NAMALWA (cell line): Measurements from ENCODE around the gene ISLR2.

ENCODE experiments used
- DNase-seq: peaks from one replicate; pipeline ENCODE4 v3.0.0-alpha.2; 2015; ENCODE audit warnings: low spot score

Gene ISLR2

GRCh38 chr15:74176262-74177214 lies 46.2 kb downstream of the ISLR2 start:
- DNase-seq = no peak

- no peak for DNase-seq
Observed at GRCh38 chr15:74178326-74179100, 48.1 kb downstream of the ISLR2 start.

GRCh38 chr15:74179101-74179841 lies 48.9 kb downstream of the ISLR2 start:
- DNase-seq = no peak

GRCh38 chr15:74179983-74180880 lies 49.8 kb downstream of the ISLR2 start:
- no peak for DNase-seq

- DNase-seq = no peak
Observed at GRCh38 chr15:74180881-74181602, 50.7 kb downstream of the ISLR2 start.

- no peak for DNase-seq
Observed at GRCh38 chr15:74182131-74182530, 51.7 kb downstream of the ISLR2 start.

- no peak for DNase-seq
Observed at GRCh38 chr15:74184582-74185091, 54.3 kb downstream of the ISLR2 start.

- DNase-seq = no peak
Observed at GRCh38 chr15:74185710-74186348, 55.4 kb downstream of the ISLR2 start.
